ENCODE results near the gene OGN. TPM values are rescaled to one million over a fixed set of nuclear protein-coding genes. Genes with fewer than 3 reads are reported as not detected.

OGN gene, protein sequence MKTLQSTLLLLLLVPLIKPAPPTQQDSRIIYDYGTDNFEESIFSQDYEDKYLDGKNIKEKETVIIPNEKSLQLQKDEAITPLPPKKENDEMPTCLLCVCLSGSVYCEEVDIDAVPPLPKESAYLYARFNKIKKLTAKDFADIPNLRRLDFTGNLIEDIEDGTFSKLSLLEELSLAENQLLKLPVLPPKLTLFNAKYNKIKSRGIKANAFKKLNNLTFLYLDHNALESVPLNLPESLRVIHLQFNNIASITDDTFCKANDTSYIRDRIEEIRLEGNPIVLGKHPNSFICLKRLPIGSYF
- total RNA-seq (2014; rRNA removed; shearing (Covaris generic)): not detected in 2 replicates

DNA sequence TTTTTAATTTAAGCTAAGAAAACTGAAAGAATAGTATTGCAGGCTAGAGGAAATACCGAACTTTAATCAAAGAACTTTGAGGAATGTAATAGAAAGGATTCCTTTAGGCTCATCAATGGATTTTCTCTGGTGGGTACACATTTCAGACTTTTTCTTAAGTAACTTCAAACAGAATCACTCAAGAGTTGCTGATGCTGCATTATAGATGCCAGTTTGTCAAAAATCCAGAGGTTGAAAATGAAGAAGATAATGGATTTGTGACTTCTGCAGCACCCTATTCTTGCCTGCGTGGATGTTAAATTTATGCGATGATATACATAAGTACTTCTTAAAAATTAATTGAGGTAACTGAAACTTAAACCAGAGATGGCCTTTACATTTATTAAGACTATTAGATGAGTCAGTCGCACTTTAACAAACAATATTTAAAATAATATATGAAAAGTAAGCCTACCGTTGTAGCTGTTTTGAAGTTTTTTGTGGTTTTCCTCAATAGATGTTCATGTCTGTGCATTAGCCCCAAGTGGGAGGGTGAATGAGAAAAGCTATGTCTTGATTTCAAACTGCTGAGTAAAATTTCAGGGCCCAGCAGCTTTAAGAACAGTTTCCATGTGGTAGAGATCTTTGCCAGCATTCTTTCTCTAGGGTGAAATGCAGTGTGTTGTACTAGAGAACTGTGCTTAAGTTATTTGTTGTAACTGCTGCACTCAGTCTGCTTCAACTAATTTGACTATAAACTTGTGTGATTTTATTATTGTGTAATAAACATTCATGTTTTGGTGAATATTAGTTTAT is at the start of gene OGN:
OGN (minus strand) TSS at position 537 of the 795 bp plus-strand sequence. CDS start 1,171 bp downstream, outside the sequence.
- H3K27me3 ChIP-seq (ENCODE audit: control insufficient read depth, insufficient read depth, low read length): no peaks in the 10 kb centered on the region
- no peaks in the 10 kb centered on the region for H3K36me3 ChIP-seq (replicated peaks; ENCODE audit: control insufficient read depth, insufficient read depth, low read length)
- DNase-seq: no peak
- H3K4me3 ChIP-seq (ENCODE audit: insufficient read depth, low read depth, low read length): no peak within 1 kb of the TSS

GRCh38 chr9:92446536-92446935 is 42.2 kb upstream of the OGN start:
- Histone ChIP-seq H3K27me3 (ENCODE audit: control insufficient read depth, insufficient read depth, low read length) (no peaks in the 10 kb centered on the region), H3K4me3 (ENCODE audit: insufficient read depth, low read depth, low read length) (no peak overlapping the region), H3K36me3 (replicated peaks; ENCODE audit: control insufficient read depth, insufficient read depth, low read length) (no peaks in the 10 kb centered on the region)
- DNase-seq: no peak

DNA sequence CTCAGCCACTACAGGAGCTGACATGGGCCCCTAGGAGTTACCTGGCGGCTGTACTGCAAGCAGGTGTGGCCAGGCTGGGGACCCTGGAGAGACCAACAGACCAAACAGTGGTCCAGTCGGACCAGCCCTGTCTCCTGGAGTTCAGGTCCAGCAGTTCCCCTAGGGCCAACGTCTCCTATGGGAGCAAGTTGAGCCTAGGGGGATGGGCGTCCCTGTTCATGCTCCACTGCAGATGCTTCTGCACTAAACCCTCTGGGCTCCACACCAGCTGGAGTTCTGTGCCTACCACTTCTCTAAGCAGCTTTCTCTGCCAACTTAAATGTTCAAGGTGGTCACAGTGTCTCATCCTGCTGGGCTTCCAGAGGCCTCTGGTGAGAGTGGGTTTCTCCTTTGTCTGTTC is 40.5 kb upstream of the OGN start:
- Histone ChIP-seq H3K4me3 (ENCODE audit: insufficient read depth, low read depth, low read length) (no peak overlapping the region), H3K27me3 (ENCODE audit: control insufficient read depth, insufficient read depth, low read length) (no peaks in the 10 kb centered on the region), H3K36me3 (replicated peaks; ENCODE audit: control insufficient read depth, insufficient read depth, low read length) (no peaks in the 10 kb centered on the region)
- DNase-seq: no peak

- no peak for DNase-seq
- no peak overlapping the region for H3K4me3 ChIP-seq (ENCODE audit: insufficient read depth, low read depth, low read length)
- H3K27me3 ChIP-seq (ENCODE audit: control insufficient read depth, insufficient read depth, low read length): no peaks in the 10 kb centered on the region
- no peaks in the 10 kb centered on the region for H3K36me3 ChIP-seq (replicated peaks; ENCODE audit: control insufficient read depth, insufficient read depth, low read length)
These were observed 36.3 kb upstream of the OGN start for GRCh38 chr9:92440751-92441046.

GRCh38 chr9:92439921-92440750 is 35.8 kb upstream of the OGN start:
- no peak overlapping the region for H3K4me3 ChIP-seq (ENCODE audit: insufficient read depth, low read depth, low read length)
- H3K27me3 ChIP-seq (ENCODE audit: control insufficient read depth, insufficient read depth, low read length): no peaks in the 10 kb centered on the region
- no peaks in the 10 kb centered on the region for H3K36me3 ChIP-seq (replicated peaks; ENCODE audit: control insufficient read depth, insufficient read depth, low read length)
- DNase-seq: no peak

- no peak overlapping the region for H3K4me3 ChIP-seq (ENCODE audit: insufficient read depth, low read depth, low read length)
- DNase-seq: no peak
- H3K27me3 ChIP-seq (ENCODE audit: control insufficient read depth, insufficient read depth, low read length): no peaks in the 10 kb centered on the region
- no peaks in the 10 kb centered on the region for H3K36me3 ChIP-seq (replicated peaks; ENCODE audit: control insufficient read depth, insufficient read depth, low read length)
These were observed 34.6 kb upstream of the OGN start for GRCh38 chr9:92438900-92439526.

DNA sequence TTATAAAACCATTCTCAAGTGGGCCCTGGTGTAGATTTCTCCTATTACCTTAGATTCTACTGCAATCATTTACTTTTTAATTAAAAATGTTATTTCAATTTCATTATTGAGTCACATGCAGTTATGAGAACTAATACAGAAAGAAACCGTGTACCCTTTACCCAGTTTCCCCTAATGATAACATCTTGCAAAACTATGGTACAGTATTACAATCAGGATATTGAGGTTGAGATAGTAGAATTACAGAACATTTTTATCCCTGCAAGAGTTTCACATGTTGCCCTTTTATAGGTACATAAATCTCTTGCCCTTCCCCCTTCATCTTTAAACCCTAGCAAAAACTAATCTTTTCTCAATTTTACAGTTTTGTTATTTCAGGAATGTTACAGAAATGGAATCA is 30.9 kb upstream of the OGN start:
- H3K36me3 ChIP-seq (replicated peaks; ENCODE audit: control insufficient read depth, insufficient read depth, low read length): no peaks in the 10 kb centered on the region
- H3K4me3 ChIP-seq (ENCODE audit: insufficient read depth, low read depth, low read length): no peak overlapping the region
- no peak for DNase-seq
- no peaks in the 10 kb centered on the region for H3K27me3 ChIP-seq (ENCODE audit: control insufficient read depth, insufficient read depth, low read length)

DNA sequence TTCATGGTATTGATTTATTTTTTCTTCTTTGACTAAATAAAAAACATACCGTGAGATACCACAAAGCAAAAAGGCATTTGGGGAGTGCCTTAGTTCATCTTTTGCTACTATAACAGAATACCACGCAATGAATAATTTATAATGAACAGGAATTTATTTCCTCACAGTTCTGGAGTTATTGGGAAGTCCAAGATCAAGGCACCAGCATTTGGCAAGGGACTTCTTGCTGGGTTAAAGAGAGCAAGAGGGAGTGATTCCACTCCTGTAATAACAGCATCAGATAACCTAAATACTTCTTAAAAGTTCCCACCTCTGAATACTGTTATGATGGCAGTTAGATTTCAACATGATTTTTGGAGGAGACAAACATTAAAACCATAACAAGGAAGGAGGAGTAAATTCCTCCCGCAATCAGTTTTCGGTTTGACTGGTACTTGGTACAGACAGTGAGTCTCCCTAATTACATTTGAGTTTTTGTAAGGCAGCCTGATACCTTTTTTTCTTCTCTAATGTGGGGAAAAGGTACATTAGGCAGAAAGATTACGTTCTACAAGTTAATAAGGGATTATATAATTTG is 28.7 kb upstream of the OGN start:
- Histone ChIP-seq H3K27me3 (ENCODE audit: control insufficient read depth, insufficient read depth, low read length) (no peaks in the 10 kb centered on the region), H3K4me3 (ENCODE audit: insufficient read depth, low read depth, low read length) (no peak overlapping the region), H3K36me3 (replicated peaks; ENCODE audit: control insufficient read depth, insufficient read depth, low read length) (no peaks in the 10 kb centered on the region)
- no peak for DNase-seq

- no peaks in the 10 kb centered on the region for H3K27me3 ChIP-seq (ENCODE audit: control insufficient read depth, insufficient read depth, low read length)
- H3K4me3 ChIP-seq (ENCODE audit: insufficient read depth, low read depth, low read length): no peak overlapping the region
- DNase-seq: no peak
- H3K36me3 ChIP-seq (replicated peaks; ENCODE audit: control insufficient read depth, insufficient read depth, low read length): no peaks in the 10 kb centered on the region
These were observed 28.0 kb upstream of the OGN start for GRCh38 chr9:92432350-92432749.

- no peak for DNase-seq
- H3K36me3 ChIP-seq (replicated peaks; ENCODE audit: control insufficient read depth, insufficient read depth, low read length): no peaks in the 10 kb centered on the region
- H3K27me3 ChIP-seq (ENCODE audit: control insufficient read depth, insufficient read depth, low read length): no peaks in the 10 kb centered on the region
- no peak overlapping the region for H3K4me3 ChIP-seq (ENCODE audit: insufficient read depth, low read depth, low read length)
These were observed 25.5 kb upstream of the OGN start for GRCh38 chr9:92429836-92430235.

DNA sequence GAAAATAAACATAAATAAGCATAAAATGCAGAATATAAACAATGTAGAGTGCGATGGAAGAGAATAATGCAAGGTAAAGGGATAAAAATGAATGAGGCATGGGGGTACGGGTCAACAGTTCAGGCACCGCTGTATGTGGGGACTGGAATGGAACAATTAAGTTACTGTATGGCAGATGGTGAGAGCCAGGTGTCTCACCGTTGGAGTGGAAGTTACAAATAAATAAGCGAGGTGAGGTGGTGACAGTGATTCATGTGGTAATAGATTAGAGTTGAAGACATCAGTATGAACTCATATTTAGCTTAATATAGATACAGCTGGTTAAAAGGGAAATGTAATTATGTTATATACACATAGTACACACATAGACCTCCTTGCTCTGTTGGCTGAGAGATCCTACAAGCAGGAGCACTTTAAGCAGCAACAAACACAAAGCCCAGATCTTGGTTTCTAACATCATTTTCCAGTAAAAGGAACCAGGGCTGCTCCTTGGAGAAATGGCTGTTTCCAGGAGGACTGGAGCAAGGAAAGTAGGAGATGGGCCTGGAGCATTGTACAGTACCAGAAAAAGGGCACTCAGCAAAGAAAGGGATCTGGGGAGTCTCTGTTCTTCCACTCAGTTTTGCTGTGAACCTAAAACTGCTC is 22.2 kb upstream of the OGN start:
- no peak for DNase-seq
- Histone ChIP-seq H3K4me3 (ENCODE audit: insufficient read depth, low read depth, low read length) (no peak overlapping the region), H3K27me3 (ENCODE audit: control insufficient read depth, insufficient read depth, low read length) (no peaks in the 10 kb centered on the region), H3K36me3 (replicated peaks; ENCODE audit: control insufficient read depth, insufficient read depth, low read length) (no peaks in the 10 kb centered on the region)

GRCh38 chr9:92425474-92425873 is 21.1 kb upstream of the OGN start:
- Histone ChIP-seq H3K4me3 (ENCODE audit: insufficient read depth, low read depth, low read length) (no peak overlapping the region), H3K36me3 (replicated peaks; ENCODE audit: control insufficient read depth, insufficient read depth, low read length) (no peaks in the 10 kb centered on the region), H3K27me3 (ENCODE audit: control insufficient read depth, insufficient read depth, low read length) (no peaks in the 10 kb centered on the region)
- no peak for DNase-seq

GRCh38 chr9:92424340-92424739 is 20.0 kb upstream of the OGN start, which contains the start of gene OMD:
Gene OMD (minus strand): TSS chr9:92424471. CDS start chr9:92417558, 6,913 bp downstream.
- Histone ChIP-seq H3K36me3 (replicated peaks; ENCODE audit: control insufficient read depth, insufficient read depth, low read length) (no peaks in the 10 kb centered on the region), H3K27me3 (ENCODE audit: control insufficient read depth, insufficient read depth, low read length) (no peaks in the 10 kb centered on the region), H3K4me3 (ENCODE audit: insufficient read depth, low read depth, low read length) (no peak within 1 kb of the TSS)
- no peak for DNase-seq

GRCh38 chr9:92423612-92424011 is 19.2 kb upstream of the OGN start:
- DNase-seq: no peak
- no peaks in the 10 kb centered on the region for H3K27me3 ChIP-seq (ENCODE audit: control insufficient read depth, insufficient read depth, low read length)
- H3K36me3 ChIP-seq (replicated peaks; ENCODE audit: control insufficient read depth, insufficient read depth, low read length): no peaks in the 10 kb centered on the region
- H3K4me3 ChIP-seq (ENCODE audit: insufficient read depth, low read depth, low read length): no peak overlapping the region

Measured in H7 (cell line).